K562 (cell line): ENCODE data around the gene CNBD2. TPM values are rescaled to one million over a fixed set of nuclear protein-coding genes. Genes with fewer than 3 reads are reported as not detected.

Experiments
- ATAC-seq: fragments of 200-7000 bp; cut with Tn5 transposase; 3 replicates; pipeline ENCODE4 v1.9.1; 2020; ENCODE audit warnings: moderate library complexity
- BruUV-seq: library from RNA; stranded (reverse); fragments of 400-500 nt; replicated peaks from 2 replicates; lab custom pipeline; 2021; lab: Mats Ljungman, UMichigan
- CTCF ChIA-PET: fragments of 300-600 bp; formaldehyde crosslinking; extraction: SDS; loops from one replicate; lab custom pipeline; 2021; ENCODE audit warnings: low intra/inter-chr PET ratio; lab: Yijun Ruan, JAX
- POLR2A ChIA-PET: fragments of 300-600, 350-650 bp; sonication (Branson Sonifier 250); formaldehyde crosslinking; extraction: SDS; loops from one replicate; lab custom pipeline; 2021; ENCODE audit warnings: antibody characterized with exemption, inconsistent platforms; lab: Yijun Ruan, JAX
- DNase-seq, 4 experiments: peaks; one replicate each; pipeline versions ENCODE4 v3.0.0 to v3.0.0-alpha.2; 2011 to 2018; ENCODE audit warnings: low spot score in 3 of 4, mixed read lengths in 3 of 4; ENCODE audit errors: extremely low read depth in 1 of 4
- FAIRE-seq: peaks from 2 replicates; lab custom pipeline; 2011; peaks lifted over from hg19 to GRCh38; lab: Jason Lieb, UNC
- H2AFZ ChIP-seq: 2 replicates; pipeline ENCODE4 v1.6.0; 2011; ENCODE audit warnings: low read depth, low read length, control low read depth, inconsistent platforms
- H3K27ac ChIP-seq: fragments of 200-600 bp; 3 replicates; pipeline ENCODE4 v1.8.0; 2011; ENCODE audit warnings: low read depth, mild to moderate bottlenecking, control low read depth, inconsistent platforms, low read length, moderate library complexity, mixed read lengths; ENCODE audit errors: extremely low read depth
- H3K27me3 ChIP-seq, 2 experiments: fragments of 300-600 bp in 1 of 2; 2 replicates in 1 of 2; 3 replicates in 1 of 2; pipeline versions ENCODE4 v1.6.0 to v1.8.0; 2011; ENCODE audit warnings: inconsistent platforms in 2 of 2, low read length in 2 of 2, mild to moderate bottlenecking in 1 of 2, mixed read lengths in 1 of 2, moderate library complexity in 1 of 2; ENCODE audit not compliant: control insufficient read depth in 2 of 2, insufficient read depth in 2 of 2
- H3K36me3 ChIP-seq: fragments of 300-600 bp; 3 replicates; pipeline ENCODE4 v1.8.0; 2011; ENCODE audit warnings: mild to moderate bottlenecking, low read length, inconsistent platforms; ENCODE audit not compliant: control insufficient read depth, insufficient read depth
- H3K4me1 ChIP-seq, 2 experiments: fragments of 200-600 bp in 1 of 2; replicated peaks in 1 of 2; 2 replicates in 1 of 2; 3 replicates in 1 of 2; pipeline versions ENCODE4 v1.5.1 to v1.8.0; 2011; ENCODE audit warnings: inconsistent platforms in 2 of 2, low read length in 2 of 2, mild to moderate bottlenecking in 1 of 2, mixed read lengths in 1 of 2, moderate library complexity in 1 of 2; ENCODE audit not compliant: control insufficient read depth in 2 of 2, insufficient read depth in 2 of 2
- H3K4me2 ChIP-seq: 2 replicates; pipeline ENCODE4 v1.6.1; 2011; ENCODE audit warnings: low read length, control low read depth, inconsistent platforms, mixed read lengths; ENCODE audit not compliant: insufficient read depth
- H3K4me3 ChIP-seq: fragments of 200-600 bp; sonication (generic), shearing (Covaris generic); 2 replicates; pipeline ENCODE4 v1.5.1; 2016; ENCODE audit warnings: control low read depth, inconsistent platforms
- H3K79me2 ChIP-seq: fragments of 200-600 bp; 3 replicates; pipeline ENCODE4 v1.8.0; 2011; ENCODE audit warnings: low read length, inconsistent platforms; ENCODE audit not compliant: control insufficient read depth, insufficient read depth
- H3K9ac ChIP-seq, 2 experiments: 2 replicates each; pipeline versions ENCODE4 v1.6.0 to v1.6.1; 2011; ENCODE audit warnings: low read depth in 2 of 2, low read length in 2 of 2, control low read depth in 1 of 2, inconsistent platforms in 1 of 2, mild to moderate bottlenecking in 1 of 2, mixed read lengths in 1 of 2; ENCODE audit not compliant: insufficient read depth in 1 of 2
- H3K9me1 ChIP-seq: one replicate; pipeline ENCODE4 v1.6.0; 2011; ENCODE audit warnings: inconsistent platforms, mild to moderate bottlenecking, low read length, moderate library complexity; ENCODE audit not compliant: control insufficient read depth, insufficient read depth
- H3K9me3 ChIP-seq: replicated peaks from 2 replicates; pipeline ENCODE4 v1.5.1; 2011; ENCODE audit warnings: low read depth, low read length, inconsistent platforms; ENCODE audit not compliant: control insufficient read depth, insufficient read depth
- H4K20me1 ChIP-seq: replicated peaks from 2 replicates; pipeline ENCODE4 v1.6.1; 2011; ENCODE audit warnings: low read length, inconsistent platforms, mixed read lengths; ENCODE audit not compliant: control insufficient read depth, insufficient read depth
- ARID2 ChIP-seq: fragments of 450-650 bp; IDR thresholded peaks from 2 replicates; pipeline ENCODE4 v1.6.1; 2017; ENCODE audit warnings: antibody characterized with exemption, mild to moderate bottlenecking
- CREB3 ChIP-seq: fragments of 450-650 bp; conservative IDR thresholded peaks from 2 replicates; pipeline ENCODE4 v1.6.1; 2016; ENCODE audit warnings: missing genetic modification characterization, low read depth, mild to moderate bottlenecking, missing compliant biosample characterization, moderate library complexity
- FUS ChIP-seq: fragments of 200-400 bp; formaldehyde crosslinking; optimal IDR thresholded peaks from 2 replicates; pipeline ENCODE3; 2017; ENCODE audit warnings: low read depth, low read length
- HOMEZ ChIP-seq: fragments of 250-450 bp; sonication (Bioruptor Pico); IDR thresholded peaks from 2 replicates; pipeline ENCODE4 v1.4.0; 2020; ENCODE audit warnings: mild to moderate bottlenecking, moderate library complexity
- MAZ ChIP-seq, 2 experiments: fragments of 450-650 bp in 1 of 2; sonication (generic) in 1 of 2; formaldehyde crosslinking; IDR thresholded peaks in 1 of 2; conservative IDR thresholded peaks in 1 of 2; 2 replicates each; pipeline versions ENCODE4 v1.4.0 to v1.5.0; 2020; ENCODE audit warnings: mild to moderate bottlenecking in 1 of 2, missing genetic modification reagents in 1 of 2
- STAT5B ChIP-seq: fragments of 250-450 bp; sonication (Bioruptor Pico); IDR thresholded peaks from 2 replicates; pipeline ENCODE4 v1.8.0; 2021; ENCODE audit warnings: mild to moderate bottlenecking, inconsistent platforms
- WGBS: fragments of 100-300 bp; shearing (Covaris generic); methylation state at CpG from one replicate; pipeline ENCODE4 v1.1.6; 2016; ENCODE audit warnings: low coverage, mixed read lengths; ENCODE audit not compliant: insufficient coverage; ENCODE audit errors: missing lambda C conversion rate; 5-methylcytosine and 5-hydroxymethylcytosine counted together
- in situ Hi-C: fragments of 300-500 bp; cut with MboI; formaldehyde crosslinking; loops from 4 replicates; pipeline ENCODE4 v1.15.0; 2018; ENCODE audit warnings: inconsistent platforms, mixed read lengths
- intact Hi-C: fragments of 100-400 bp; cut with micrococcal nuclease; formaldehyde crosslinking; loops from 2 replicates; pipeline ENCODE4 v1.14.2; 2022
- polyA plus RNA-seq, 8 experiments: library from polyadenylated mRNA; depleted of rRNA in 4 of 8; stranded (reverse) in 5 of 8; unstranded in 3 of 8; fragments of >200 nt; fragmentation: Nextera tagmentation in 2 of 8; fragmentation: Illumina TruSeq in 1 of 8; extraction: Ambion mirVana in 2 of 8; extraction: Trizol in 1 of 8; gene quantifications; 2 replicates each; pipeline versions ENCODE4 v1.2.1 to v1.2.3, GENCODE V29; 2011 to 2014; ENCODE audit warnings: inconsistent platforms in 1 of 8, missing spikeins in 1 of 8
- total RNA-seq, 7 experiments: library from RNA; depleted of rRNA in 6 of 7; stranded (reverse); fragments of >200 nt in 6 of 7; fragmentation: Illumina TruSeq in 2 of 7; extraction: Trizol in 2 of 7; gene quantifications; 2 replicates each; pipeline versions ENCODE4 v1.2.1 to v1.2.3, GENCODE V29; 2011 to 2021; ENCODE audit warnings: low replicate concordance in 1 of 7

The CNBD2 gene
- total and polyA plus RNA-seq, 9 of the 15 experiments (the other 6 are each of a cell fraction or from before 2014, with no cell fraction given) = 3.2 to 17.5 (median 5.3) TPM

- in situ Hi-C loops = no loop called here
- intact Hi-C loops = no loop called here
- no peak overlapping the region for H3K27ac ChIP-seq
- no peak for DNase-seq
- TF ChIP-seq MAZ (CRISPR knock-in tag; conservative IDR thresholded peaks at IDR 0.05 in 1 of 2, IDR thresholded peaks at IDR 0.05 in 1 of 2) = no peak
- TF ChIP-seq STAT5B (CRISPR knock-in tag) = no peak
- TF ChIP-seq FUS = no peak
- TF ChIP-seq HOMEZ = no peak
- TF ChIP-seq CREB3 = no peak
- no peak for TF ChIP-seq ARID2
- no peak for ATAC-seq
- BruUV-seq = no TSS peak
- H2AFZ ChIP-seq = no peak overlapping the region
- no peak overlapping the region for H3K4me3 ChIP-seq
- H3K79me2 ChIP-seq = no peaks in the 10 kb centered on the region
- no peaks in the 10 kb centered on the region for H3K9me3 ChIP-seq
- ChIA-PET CTCF (no interaction called here), POLR2A (interaction anchor here (1.0 to 1.7 kb wide), 2 partner anchors 9 to 12 kb away, joined by 4 to 6 read pairs; no protein-coding TSS in a partner anchor)
- no peak overlapping the region for H3K4me2 ChIP-seq
- no peaks in the 10 kb centered on the region for H3K36me3 ChIP-seq
- H3K27me3 ChIP-seq = peaks cover 24 to 40% of the 10 kb centered on the region in 2 experiments; a peak in 4 of 5 replicates
- H3K9me1 ChIP-seq = no peaks in the 10 kb centered on the region
- no peak for FAIRE-seq
- no peak overlapping the region for H3K9ac ChIP-seq
- H3K4me1 ChIP-seq = peaks cover 6 to 11% of the 10 kb centered on the region in 2 experiments
- 6% methylated on average over 8 of the region's 8 CpGs for WGBS
- no peaks in the 10 kb centered on the region; the same call in 1 of the 2 replicates for H4K20me1 ChIP-seq
Observed at GRCh38 chr20:36030149-36030548, 61.8 kb downstream of the CNBD2 start.
